ENCODE data around the gene ST3GAL3.

GRCh38 chr1:43805340-43805739 is 98.0 kb downstream of the ST3GAL3 start:
- TF ChIP-seq CTCF (IDR thresholded peaks at IDR 0.05; ENCODE audit: poor library complexity) = no peak
- TF ChIP-seq EZH2phosphoT487 (IDR thresholded peaks at IDR 0.05; ENCODE audit: low read depth, severe bottlenecking, unreplicated experiment) = no peak
- no peak for TF ChIP-seq EZH2 (IDR thresholded peaks at IDR 0.05; ENCODE audit: borderline replicate concordance)

All from hepatocyte (in vitro differentiated cells).